Activated T-helper 17 cell treated with anti-CD3 and anti-CD28 coated beads, Interleukin-2, amount 50 U/mL, for 72 hours (primary cell): ENCODE data around the gene MSI2. TPM values are rescaled to one million over a fixed set of nuclear protein-coding genes. Genes with fewer than 3 reads are reported as not detected.

ENCODE experiments used
- ATAC-seq: fragments of 150-1000 bp; cut with Tn5 transposase; replicated peaks from 2 replicates; pipeline ENCODE4 v1.10.0; 2021; ENCODE audit warnings: mild to moderate bottlenecking, moderate library complexity
- H3K27ac Mint-ChIP-seq: one replicate; pipeline ENCODE4 v1.8.0; 2022; ENCODE audit warnings: mixed read lengths
- H3K27me3 Mint-ChIP-seq: one replicate; pipeline ENCODE4 v1.8.0; 2022; ENCODE audit warnings: mixed read lengths
- H3K36me3 Mint-ChIP-seq: one replicate; pipeline ENCODE4 v1.8.0; 2022; ENCODE audit warnings: low read depth, mild to moderate bottlenecking, mixed read lengths
- H3K4me1 Mint-ChIP-seq: one replicate; pipeline ENCODE4 v1.8.0; 2022; ENCODE audit warnings: mixed read lengths
- H3K4me3 Mint-ChIP-seq: one replicate; pipeline ENCODE4 v1.8.0; 2022; ENCODE audit warnings: mild to moderate bottlenecking, mixed read lengths
- H3K9me3 Mint-ChIP-seq: one replicate; pipeline ENCODE4 v1.8.0; 2022; ENCODE audit warnings: mixed read lengths
- total RNA-seq, 2 donors: library from RNA; stranded (reverse); gene quantifications; one replicate each; pipeline ENCODE4 v1.2.3, GENCODE V29; 2022

Gene MSI2
- total RNA-seq, 2 donors from 2014 or later, result 96.3 to 128 TPM

DNA sequence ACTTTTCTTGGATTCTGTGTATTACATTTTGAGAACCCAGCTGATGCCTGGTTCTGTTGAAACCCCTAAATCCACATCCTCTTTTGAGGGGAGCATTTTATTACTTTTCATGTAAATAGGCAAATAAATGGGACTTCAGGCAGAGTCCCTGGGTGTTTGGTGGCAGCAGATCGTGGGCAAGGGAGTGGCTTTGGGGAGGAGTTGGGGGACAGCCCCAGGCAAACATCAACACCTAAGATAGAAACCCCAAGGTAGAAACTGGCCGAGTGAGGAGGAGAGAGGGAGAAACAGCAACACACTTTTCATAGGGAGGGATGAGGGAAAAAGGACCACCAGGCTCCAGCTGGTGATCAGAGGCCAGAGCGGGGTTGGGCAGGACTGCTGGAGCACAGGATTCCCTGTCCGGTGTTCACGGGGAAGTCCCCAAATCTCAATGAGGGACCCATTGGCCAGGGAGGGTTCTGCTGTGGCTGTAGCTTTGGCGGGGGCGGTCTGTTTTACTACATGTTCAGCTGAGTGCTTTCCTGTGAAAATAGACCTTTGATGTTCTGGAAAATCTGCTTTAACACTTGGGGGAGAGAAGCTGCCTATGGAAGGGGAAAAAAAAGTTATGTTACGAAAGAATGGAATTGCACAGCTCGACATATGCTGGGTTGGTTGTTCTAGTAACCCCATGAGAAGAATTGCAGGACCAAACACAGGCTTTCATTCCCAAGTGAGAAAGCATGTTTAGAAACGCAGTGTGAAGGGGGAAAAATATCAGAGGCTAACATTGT, 46.6 kb downstream of the MSI2 start:
- ATAC-seq, result peak; percentile 67
- peaks cover 15% of the 10 kb centered on the region for H3K4me1 Mint-ChIP-seq
- H3K27ac Mint-ChIP-seq, result peak overlapping the region; percentile 26
- peak overlapping the region; percentile 18 for H3K4me3 Mint-ChIP-seq
- no peaks in the 10 kb centered on the region for H3K27me3 Mint-ChIP-seq
- no peaks in the 10 kb centered on the region for H3K9me3 Mint-ChIP-seq
- H3K36me3 Mint-ChIP-seq, result peaks cover 61% of the 10 kb centered on the region

DNA sequence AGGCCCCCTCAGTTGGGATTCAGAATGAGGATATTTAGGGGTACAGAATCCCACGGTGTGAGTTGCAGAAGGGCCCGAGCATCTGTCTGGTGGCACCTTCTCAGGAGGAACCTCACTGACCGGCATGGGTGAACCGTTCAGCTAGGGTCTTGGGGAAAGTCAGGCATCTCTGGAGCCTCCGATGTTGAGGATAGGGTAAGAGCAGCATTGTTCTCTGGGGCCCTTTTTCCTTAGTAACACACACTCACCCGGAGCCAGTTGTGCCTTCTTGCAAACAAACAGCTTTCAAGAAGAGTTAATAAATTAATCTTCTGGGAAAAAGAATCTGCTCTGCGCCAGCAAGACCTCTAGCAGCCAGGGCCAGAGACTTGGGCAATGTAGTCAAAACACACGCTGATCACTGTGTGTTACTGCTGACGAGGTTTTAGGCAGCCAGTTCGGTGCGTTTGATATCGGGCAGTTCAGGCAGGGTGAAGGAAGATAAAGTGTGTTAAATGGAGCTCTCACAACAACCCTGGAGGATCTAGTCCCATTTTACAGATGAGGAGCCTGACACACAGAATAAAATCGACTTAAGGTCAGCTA, 48.9 kb downstream of the MSI2 start:
- no peak for ATAC-seq
- peaks cover 22% of the 10 kb centered on the region for H3K4me1 Mint-ChIP-seq

DNA sequence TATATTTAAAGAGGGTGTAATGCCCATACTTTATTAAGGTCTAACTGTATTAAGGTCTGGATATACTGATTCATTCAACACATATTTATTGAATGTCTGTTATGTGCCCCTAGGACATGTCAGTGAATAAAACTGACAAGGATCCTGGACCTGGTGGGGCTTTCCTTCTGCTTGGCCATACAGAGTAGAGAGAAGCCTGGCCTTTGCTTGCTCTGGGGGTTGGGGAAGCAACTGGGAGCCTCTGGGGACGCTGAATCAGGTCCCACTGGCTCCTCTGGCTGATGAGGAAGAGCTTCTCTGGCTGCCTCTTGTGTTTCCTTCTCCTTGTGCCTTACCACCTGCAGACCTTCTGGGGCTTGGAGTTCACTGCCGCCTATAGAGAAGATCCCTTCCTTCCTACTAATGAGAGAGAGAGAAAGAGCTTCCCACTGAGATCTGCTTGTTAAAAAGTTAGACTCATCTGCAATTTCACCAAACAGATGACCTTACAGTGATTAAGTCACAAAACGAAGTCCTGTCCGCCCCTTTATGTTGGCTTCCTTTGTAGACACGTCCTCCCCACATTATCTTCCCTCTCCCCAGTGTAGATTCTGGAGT, 49.7 kb downstream of the MSI2 start:
- Mint-ChIP-seq H3K9me3 (no peaks in the 10 kb centered on the region), H3K4me3 (no peak overlapping the region), H3K27me3 (no peaks in the 10 kb centered on the region), H3K27ac (peak overlapping the region; percentile 58), H3K36me3 (peaks cover 58% of the 10 kb centered on the region), H3K4me1 (peaks cover 14% of the 10 kb centered on the region)
- ATAC-seq, result no peak

More for the DNA sequence above, 48.9 kb downstream of the MSI2 start:
- Mint-ChIP-seq H3K27ac (no peak overlapping the region), H3K9me3 (no peaks in the 10 kb centered on the region), H3K36me3 (peaks cover 58% of the 10 kb centered on the region), H3K4me3 (no peak overlapping the region), H3K27me3 (no peaks in the 10 kb centered on the region)

DNA sequence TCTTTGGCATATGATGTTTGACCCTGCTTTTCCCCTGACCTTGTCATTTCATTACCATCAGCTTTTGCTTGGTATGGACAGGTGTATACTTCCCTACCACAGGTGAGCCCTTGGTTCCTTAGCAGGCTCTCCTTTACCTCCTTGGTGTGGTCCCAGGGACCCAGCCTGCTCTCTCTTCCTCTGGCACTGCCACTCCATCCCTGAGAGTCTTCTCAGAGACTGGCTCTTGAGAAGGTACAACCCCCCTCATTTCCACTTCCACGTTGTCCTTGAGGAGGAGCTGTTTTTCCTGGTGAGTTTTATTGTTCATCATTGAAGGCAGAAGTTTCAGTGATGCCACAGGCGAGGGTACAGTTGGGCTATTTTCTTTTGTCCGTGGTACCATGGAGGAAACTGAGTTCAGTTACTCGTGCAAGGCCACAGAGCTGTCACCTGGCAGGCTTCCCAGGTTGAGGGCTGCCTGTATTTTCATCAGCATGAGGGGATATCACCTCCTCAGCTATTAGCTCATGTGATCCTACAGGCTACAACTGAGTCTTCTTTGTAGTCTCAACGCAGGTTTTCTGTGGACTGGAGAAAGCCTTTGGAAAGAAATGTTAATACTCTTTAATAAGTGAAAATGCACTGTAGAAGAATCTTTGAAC, 52.3 kb downstream of the MSI2 start:
- no peak overlapping the region for H3K4me3 Mint-ChIP-seq
- no peak for ATAC-seq
- H3K9me3 Mint-ChIP-seq, result no peaks in the 10 kb centered on the region
- peaks cover 7% of the 10 kb centered on the region for H3K4me1 Mint-ChIP-seq
- H3K36me3 Mint-ChIP-seq, result peaks cover 60% of the 10 kb centered on the region
- H3K27ac Mint-ChIP-seq, result no peak overlapping the region
- H3K27me3 Mint-ChIP-seq, result no peaks in the 10 kb centered on the region

DNA sequence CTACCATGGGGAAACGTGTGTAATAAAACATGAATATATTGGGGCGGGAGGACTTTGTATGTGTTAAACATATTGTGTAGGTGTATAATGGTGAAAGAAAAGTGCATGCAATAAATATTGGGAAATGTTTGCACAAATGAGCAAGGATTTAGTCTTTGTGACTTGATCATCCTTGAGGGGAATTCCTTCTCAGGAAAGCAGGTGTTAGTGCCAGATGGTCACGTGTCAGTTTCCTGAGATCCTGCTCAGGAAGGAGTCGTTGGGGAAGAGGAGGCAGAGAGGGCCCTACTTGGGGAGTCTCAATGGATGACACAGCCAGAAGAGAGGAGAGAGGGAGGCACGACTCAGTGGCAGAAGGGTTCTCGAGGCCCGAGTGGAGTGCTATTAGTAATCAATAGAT, 53.2 kb downstream of the MSI2 start:
- peaks cover 11% of the 10 kb centered on the region for H3K4me1 Mint-ChIP-seq
- no peak overlapping the region for H3K4me3 Mint-ChIP-seq
- no peaks in the 10 kb centered on the region for H3K9me3 Mint-ChIP-seq
- ATAC-seq, result no peak
- peaks cover 65% of the 10 kb centered on the region for H3K36me3 Mint-ChIP-seq
- H3K27me3 Mint-ChIP-seq, result no peaks in the 10 kb centered on the region
- H3K27ac Mint-ChIP-seq, result peak overlapping the region; percentile 61

DNA sequence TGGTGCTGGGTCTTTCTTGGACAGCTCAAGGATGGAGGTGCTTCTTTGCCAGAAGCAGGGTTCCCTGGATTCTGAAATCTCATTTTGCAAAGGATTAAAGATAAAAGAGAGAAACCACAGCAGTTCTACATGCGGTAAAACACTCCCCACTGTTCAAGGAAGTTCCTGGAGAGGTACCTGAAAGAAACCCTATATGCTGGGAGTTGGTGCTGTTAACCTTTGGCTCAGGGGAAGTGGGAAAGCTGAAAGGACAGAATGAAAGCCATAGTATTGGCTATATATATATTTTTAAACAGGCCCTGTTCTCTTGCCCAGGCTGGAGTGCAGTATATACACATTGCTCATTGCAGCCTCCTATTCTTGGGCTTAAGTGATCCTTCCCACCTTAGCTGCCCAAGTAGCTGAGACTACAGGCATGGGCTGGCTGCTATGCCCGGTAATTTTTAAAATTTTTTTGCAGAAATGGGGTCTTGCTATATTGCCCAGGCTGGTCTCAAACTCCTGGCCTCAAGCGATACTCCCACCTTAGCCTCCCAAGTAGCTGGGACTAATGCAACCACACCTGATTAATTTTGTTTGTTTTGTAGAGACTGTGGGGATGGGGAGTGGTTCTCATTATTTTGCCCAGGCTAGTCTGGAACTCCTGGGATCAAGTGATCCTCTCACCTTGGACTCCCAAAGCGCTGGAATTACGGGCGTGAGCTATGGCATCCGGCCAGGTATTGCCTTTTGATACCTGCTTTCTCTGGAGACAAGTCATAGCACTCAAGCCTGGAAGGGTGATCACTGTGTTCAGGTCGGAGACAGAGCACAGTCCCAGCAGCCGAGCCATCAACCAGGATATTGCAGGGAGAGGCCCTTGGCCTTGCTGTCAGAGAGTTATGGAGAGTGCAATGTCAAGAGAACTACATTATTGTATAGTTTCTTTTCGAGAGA, 55.2 kb downstream of the MSI2 start:
- H3K9me3 Mint-ChIP-seq, result no peaks in the 10 kb centered on the region

DNA sequence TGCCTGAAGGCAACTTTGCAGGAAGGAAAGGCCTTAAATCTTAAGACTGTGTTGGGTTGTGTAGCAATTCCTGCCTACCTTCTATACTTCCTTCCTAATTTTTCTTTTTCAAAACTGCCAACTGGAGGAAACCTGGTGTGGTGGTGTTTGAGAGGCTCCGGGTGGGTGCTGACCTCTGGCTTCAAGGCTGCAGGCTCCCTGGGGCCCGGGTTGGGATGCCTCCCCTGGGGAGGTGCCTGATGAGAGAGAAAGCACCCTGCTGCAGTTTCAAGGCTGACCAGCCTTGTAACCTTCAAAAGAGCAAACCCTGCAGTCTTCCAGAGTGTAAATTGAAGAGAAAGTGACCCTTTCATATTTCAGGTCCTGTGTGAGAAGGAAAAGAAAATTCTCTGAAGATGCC, 55.9 kb downstream of the MSI2 start:
- H3K9me3 Mint-ChIP-seq, result no peaks in the 10 kb centered on the region
- H3K4me1 Mint-ChIP-seq, result peaks cover 11% of the 10 kb centered on the region
- no peaks in the 10 kb centered on the region for H3K27me3 Mint-ChIP-seq
- no peak for ATAC-seq
- no peak overlapping the region for H3K4me3 Mint-ChIP-seq
- H3K36me3 Mint-ChIP-seq, result peaks cover 62% of the 10 kb centered on the region
- no peak overlapping the region for H3K27ac Mint-ChIP-seq

More for the DNA sequence above, 55.2 kb downstream of the MSI2 start:
- H3K4me3 Mint-ChIP-seq, result no peak overlapping the region
- H3K4me1 Mint-ChIP-seq, result peaks cover 11% of the 10 kb centered on the region
- H3K36me3 Mint-ChIP-seq, result peaks cover 60% of the 10 kb centered on the region
- H3K27ac Mint-ChIP-seq, result peak overlapping the region; percentile 48
- ATAC-seq, result no peak
- H3K27me3 Mint-ChIP-seq, result no peaks in the 10 kb centered on the region

DNA sequence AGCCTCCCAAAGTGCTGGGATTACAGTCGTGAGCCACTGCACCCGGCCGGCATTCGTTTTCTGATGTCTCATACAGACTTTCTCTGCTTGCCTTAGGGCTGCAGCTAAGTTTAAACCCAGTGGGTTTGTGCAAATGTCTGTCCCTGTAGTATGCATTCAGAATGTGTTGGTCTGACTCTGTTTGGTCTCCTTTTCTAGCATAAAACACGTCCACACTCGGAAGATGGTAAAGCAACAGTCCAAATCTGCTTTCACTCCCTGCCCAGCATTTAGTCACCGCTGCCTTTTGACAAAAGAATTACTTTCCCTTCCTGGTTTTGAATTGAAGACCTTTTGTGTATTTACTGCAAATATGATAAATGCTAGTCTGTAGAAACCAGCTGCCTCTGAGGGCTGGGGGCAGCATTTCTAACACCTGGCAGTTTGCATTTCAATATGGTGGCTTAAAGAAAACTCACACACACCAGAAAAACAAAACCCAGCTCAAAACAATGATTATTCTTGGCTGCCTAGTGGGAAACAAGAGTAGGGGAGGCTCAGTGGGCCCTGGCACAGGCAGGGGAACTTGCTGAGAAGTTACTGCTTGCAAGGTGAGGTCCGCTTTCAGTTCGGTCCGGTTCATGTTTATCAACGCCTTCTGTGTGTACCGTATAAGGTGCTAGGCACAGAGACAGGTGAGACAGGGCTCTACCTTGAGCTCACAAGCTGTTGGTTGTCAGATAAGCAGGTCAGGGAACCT, 56.9 kb downstream of the MSI2 start:
- H3K27me3 Mint-ChIP-seq, result no peaks in the 10 kb centered on the region
- H3K36me3 Mint-ChIP-seq, result peaks cover 66% of the 10 kb centered on the region
- H3K27ac Mint-ChIP-seq, result peak overlapping the region; percentile 14
- H3K4me3 Mint-ChIP-seq, result no peak overlapping the region
- H3K9me3 Mint-ChIP-seq, result no peaks in the 10 kb centered on the region
- H3K4me1 Mint-ChIP-seq, result peaks cover 11% of the 10 kb centered on the region
- ATAC-seq, result no peak

DNA sequence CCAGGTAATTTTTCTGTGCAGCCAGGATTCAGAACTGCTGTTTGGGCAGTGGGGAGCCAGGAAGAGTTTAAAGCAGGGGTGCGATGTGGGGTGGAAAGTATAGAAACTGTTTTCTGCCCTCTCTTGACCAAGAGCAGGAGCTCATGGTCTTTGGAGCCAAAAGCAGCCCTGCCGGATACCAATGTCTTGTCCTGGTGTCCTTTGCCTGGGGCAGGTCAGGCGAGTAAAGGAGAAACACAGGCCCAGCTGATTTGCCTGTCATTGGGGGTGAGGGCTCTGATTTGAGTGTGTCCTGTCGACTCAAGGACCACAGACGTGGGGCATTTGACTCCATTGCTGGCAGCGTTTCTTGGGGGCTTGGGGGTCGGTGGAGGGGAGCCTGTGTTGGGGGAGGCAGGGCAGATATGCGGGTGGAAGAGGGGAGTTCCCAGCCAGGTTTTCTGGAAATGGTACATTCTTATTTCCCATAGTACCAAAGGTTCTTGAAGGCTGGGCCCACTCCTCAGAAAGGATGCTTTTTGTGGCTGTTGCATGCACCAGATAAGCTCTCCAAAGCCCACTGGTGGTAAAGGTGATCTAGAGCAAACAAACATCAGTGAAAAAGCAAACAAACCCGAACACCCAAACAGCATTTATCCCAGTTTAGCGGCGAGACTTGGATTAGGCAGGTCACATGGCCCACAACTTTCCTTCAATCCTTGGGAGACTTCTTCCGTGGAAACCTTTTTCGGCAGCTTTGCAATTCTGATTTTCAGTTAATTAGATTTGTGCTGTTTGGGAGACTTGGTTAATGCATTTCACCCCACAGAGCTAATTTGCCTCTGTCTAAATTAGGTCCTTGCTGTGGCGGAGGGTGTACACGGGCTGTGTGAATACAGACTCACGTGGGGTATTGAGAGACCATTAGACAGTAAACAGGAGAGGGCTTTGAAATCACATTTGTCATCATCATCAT, 59.0 kb downstream of the MSI2 start:
- no peaks in the 10 kb centered on the region for H3K9me3 Mint-ChIP-seq
- no peaks in the 10 kb centered on the region for H3K27me3 Mint-ChIP-seq
- H3K27ac Mint-ChIP-seq, result peak overlapping the region; percentile 22
- peaks cover 11% of the 10 kb centered on the region for H3K4me1 Mint-ChIP-seq
- H3K36me3 Mint-ChIP-seq, result peaks cover 62% of the 10 kb centered on the region
- H3K4me3 Mint-ChIP-seq, result no peak overlapping the region
- ATAC-seq, result no peak

DNA sequence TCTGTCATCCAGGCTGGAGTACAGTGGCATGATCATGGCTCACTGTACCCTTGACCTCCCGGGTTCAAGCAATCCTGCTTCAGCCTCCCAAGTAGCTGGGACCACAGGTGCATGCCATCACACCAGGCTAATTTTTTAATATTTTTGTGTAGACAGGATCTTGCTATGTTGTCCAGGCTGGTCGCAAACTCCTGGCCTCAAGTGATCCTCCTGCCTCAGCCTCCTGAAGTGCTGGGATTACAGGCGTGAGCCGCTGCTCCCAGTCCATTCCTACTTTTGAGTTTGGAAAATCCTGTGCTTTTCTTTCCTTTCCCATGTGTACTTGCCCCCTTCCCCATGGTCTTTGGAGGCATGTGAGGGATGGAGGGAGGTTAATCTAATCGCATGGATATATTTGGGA, 60.0 kb downstream of the MSI2 start:
- Mint-ChIP-seq H3K27ac (no peak overlapping the region), H3K36me3 (peaks cover 53% of the 10 kb centered on the region), H3K27me3 (no peaks in the 10 kb centered on the region), H3K4me1 (peaks cover 11% of the 10 kb centered on the region), H3K9me3 (no peaks in the 10 kb centered on the region), H3K4me3 (no peak overlapping the region)
- no peak for ATAC-seq

DNA sequence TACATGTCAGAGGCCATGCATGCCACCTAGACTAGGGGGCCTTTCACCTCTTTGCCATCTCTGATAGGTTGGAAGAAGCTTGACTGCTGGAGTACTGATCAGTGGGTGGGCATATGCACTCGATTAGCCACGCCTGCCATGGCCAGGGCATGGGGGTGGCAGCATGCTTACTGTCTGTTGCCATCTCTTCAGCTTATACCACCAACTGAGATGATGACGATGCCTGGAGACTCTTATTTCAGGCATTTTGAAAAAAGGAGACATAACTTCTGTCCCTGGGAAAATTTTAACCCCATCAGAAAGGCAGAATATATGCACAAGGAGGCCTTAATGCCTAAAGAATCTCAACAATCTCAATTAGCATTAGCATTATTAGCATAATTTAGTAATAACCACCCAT, 60.8 kb downstream of the MSI2 start:
- Mint-ChIP-seq H3K27ac (no peak overlapping the region), H3K4me3 (no peak overlapping the region), H3K27me3 (no peaks in the 10 kb centered on the region), H3K4me1 (peaks cover 11% of the 10 kb centered on the region), H3K9me3 (no peaks in the 10 kb centered on the region), H3K36me3 (peaks cover 48% of the 10 kb centered on the region)
- ATAC-seq, result no peak

DNA sequence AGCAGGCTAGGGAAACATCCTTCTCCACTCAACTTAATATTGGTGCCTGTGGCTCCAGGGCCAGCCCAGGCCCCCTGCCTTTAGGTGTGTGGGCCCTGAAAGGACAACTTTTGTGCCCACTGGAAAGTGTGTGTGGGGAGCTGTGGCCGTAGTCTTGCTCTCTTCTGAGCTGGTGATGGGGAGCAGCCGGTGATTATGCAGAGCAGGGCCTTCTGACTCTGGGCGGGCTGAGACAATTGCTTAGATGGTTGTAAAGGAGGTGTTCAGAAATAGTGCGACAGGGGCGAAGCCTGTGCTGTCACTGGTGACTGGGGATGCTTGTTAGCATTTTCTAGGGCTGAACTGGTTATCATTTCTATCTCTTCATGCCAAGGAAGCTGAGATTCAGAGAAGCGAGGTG, 62.6 kb downstream of the MSI2 start:
- peaks cover 11% of the 10 kb centered on the region for H3K4me1 Mint-ChIP-seq
- H3K27me3 Mint-ChIP-seq, result no peaks in the 10 kb centered on the region
- H3K36me3 Mint-ChIP-seq, result peaks cover 47% of the 10 kb centered on the region
- ATAC-seq, result no peak
- no peak overlapping the region for H3K4me3 Mint-ChIP-seq
- no peaks in the 10 kb centered on the region for H3K9me3 Mint-ChIP-seq
- H3K27ac Mint-ChIP-seq, result no peak overlapping the region
